Measurements from ENCODE around the gene CNPY1.

GRCh38 chr7:155466142-155466813 is 80.1 kb downstream of the CNPY1 start:
- no peak for TF ChIP-seq CTCF (IDR thresholded peaks at IDR 0.05; ENCODE audit: borderline replicate concordance, extremely low read depth, low read length, poor library complexity, severe bottlenecking)
- TF ChIP-seq EZH2 (IDR thresholded peaks at IDR 0.05; ENCODE audit: borderline replicate concordance, low read depth, low read length, severe bottlenecking) = no peak

Data from DND-41 (cell line).